Mononuclear cell (primary cell): ENCODE measurements around the gene SPNS2. TPM values are rescaled to one million over a fixed set of nuclear protein-coding genes. Genes with fewer than 3 reads are reported as not detected.
"Not testable (repeated sequence)": the region's sequence is repeated elsewhere in the genome, so short reads cannot be mapped to it uniquely, and the experiment has no call there.

Experiments
- H3K27me3 ChIP-seq: 2 replicates; pipeline ENCODE4 v1.6.0; 2011; ENCODE audit warnings: low read length, control low read depth; ENCODE audit not compliant: insufficient read depth
- H3K4me1 ChIP-seq: 2 replicates; pipeline ENCODE4 v1.5.1; 2011; ENCODE audit warnings: mild to moderate bottlenecking, low read length, control low read depth; ENCODE audit not compliant: insufficient read depth
- H3K4me3 ChIP-seq: 2 replicates; pipeline ENCODE4 v1.5.1; 2011; ENCODE audit warnings: mild to moderate bottlenecking, low read length, moderate library complexity
- H3K9me3 ChIP-seq: 2 replicates; pipeline ENCODE4 v1.5.1; 2011; ENCODE audit warnings: low read depth, mild to moderate bottlenecking, control low read depth, low read length
- total RNA-seq: library from RNA; depleted of rRNA; stranded (reverse); fragments of >200 nt; gene quantifications from one replicate; pipeline ENCODE4 v1.2.3, GENCODE V29; 2012

Gene SPNS2
- total RNA-seq, 1 donor, result 0.10 TPM

DNA sequence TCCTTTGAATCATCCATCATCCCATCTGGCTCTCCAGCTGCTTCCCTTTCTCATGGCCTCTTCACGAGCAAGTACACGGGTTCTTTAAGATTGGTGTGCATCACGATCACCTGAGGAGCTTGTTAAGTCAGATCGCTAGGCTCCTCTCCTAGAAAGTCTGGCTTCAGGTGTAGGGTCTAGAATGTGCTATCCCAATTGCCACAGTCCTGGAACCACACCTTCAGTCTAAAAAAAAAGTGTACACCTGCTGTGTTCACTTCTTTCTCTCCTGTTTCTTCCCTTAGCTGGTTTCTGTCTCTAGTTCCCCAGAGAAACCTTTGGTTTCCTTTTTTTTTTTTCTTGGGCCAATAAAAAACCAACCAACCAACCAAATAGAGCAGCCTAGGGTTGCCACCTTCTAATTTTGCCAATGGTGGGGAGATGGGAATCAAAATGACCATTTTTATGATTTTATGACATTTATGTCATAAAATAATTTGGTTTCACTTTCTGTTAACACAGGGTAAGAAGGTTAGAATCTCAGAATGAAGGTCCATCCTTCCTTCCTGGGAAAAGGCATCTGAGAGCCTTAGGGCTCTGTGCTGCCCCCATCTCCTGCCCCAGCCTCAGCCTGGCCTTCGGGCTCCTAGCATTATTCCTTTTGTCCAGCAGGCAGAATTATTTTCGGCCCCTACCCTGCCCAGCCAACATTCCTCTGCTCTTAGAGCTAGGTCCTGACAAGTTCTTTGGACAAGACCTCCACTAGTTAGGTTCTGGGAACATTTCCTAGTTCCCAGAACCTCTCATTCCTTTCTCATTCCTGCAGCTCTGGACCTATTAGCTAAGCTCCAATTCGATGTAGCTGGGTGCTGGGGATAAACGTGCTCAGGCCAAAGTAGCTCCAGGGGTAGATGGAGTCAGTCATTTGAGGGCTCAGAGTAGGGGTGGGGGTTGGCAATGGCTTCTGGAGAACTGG, 63.6 kb downstream of the SPNS2 start:
- Histone ChIP-seq H3K9me3 (no peaks in the 10 kb centered on the region), H3K4me1 (peaks cover 14% of the 10 kb centered on the region), H3K4me3 (no peak overlapping the region), H3K27me3 (no peaks in the 10 kb centered on the region)

DNA sequence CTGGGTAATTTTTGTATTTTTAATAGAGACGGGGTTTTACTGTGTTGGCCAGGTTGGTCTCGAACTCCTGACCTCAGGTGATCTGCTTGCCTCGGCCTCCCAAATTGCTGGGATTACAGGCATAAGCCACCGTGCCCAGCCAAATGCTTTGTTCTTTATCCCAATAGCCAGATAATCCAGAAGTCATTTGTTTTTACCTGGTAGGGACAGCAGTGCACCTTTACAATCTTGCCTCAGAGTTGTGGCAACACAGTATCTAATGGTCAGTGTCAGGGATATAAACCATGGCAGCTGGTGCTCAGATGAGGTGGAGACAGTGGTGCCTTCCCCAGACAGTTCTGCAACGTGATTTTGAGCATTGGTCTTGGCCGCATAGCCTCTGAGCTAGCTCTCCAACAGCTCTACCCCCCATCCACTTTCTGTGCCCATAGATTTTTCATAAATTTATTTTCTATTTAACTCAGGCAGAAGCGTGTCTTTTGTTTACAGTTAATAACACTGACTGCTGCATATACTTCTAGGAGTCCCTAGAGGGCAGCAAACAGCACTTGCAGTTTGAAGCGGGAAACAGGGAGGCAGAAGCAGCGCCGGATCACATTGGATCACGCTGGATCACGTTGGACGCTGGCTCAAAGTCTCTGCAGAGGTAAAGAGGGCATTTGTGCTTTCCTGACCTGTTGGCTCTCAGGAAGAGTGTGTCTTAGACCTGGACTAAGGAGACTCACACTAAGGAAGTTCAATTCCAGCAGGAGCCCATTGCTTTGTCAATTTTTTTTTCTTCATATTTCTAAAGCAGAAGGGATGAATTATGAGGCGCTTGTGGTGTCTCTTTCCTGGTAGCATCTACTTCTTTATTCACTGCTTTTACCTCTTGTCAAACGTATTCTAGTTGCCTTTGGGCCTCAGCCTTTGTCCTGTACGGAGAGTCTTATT, 66.8 kb downstream of the SPNS2 start:
- H3K4me3 ChIP-seq, result no peak overlapping the region
- no peaks in the 10 kb centered on the region for H3K9me3 ChIP-seq
- peaks cover 14% of the 10 kb centered on the region for H3K4me1 ChIP-seq
- no peaks in the 10 kb centered on the region for H3K27me3 ChIP-seq

DNA sequence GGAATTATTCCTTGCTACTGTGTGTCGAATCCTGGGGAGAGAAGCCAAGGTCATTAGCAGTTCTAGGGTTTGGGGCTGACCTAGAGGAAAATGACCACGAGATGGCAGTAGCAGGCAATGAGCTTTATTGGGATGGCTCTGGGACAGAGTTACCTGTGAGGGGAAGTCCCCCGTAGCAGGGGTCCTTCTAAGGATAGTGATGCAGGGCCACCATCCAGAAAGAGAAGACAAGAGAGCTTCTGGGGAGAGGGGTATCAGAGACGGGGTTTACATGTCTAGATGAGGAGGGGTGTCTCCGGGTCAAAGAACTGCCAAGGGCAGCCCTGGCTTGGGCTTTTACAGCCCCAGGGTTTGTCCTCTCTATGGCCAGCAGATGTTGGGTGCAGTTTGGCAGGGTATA, 68.1 kb downstream of the SPNS2 start:
- H3K9me3 ChIP-seq, result no peaks in the 10 kb centered on the region

DNA sequence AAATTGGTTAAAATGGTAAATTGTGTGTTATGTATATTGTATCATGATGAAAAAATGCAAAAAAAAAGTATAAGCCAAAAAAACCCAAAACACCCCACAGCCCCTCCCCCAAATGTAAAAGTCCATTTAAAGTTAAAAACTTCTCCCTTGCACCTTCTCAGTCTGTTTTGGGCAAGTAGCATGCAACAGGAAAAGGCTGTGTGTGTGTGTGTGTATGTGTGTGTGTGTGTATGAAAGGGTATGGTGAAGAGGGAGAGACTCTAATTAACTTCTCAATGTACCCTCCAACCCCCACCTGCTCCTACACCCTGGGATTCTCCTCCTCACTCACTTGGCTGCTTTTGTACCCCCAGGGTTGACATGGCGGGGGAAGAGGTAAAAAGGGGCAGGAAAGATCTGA, 70.9 kb downstream of the SPNS2 start:
- no peak overlapping the region for H3K4me3 ChIP-seq
- no peaks in the 10 kb centered on the region for H3K27me3 ChIP-seq
- peaks cover 6% of the 10 kb centered on the region for H3K4me1 ChIP-seq
- no peaks in the 10 kb centered on the region for H3K9me3 ChIP-seq

More for the DNA sequence above, 68.1 kb downstream of the SPNS2 start:
- no peaks in the 10 kb centered on the region for H3K27me3 ChIP-seq
- H3K4me3 ChIP-seq, result no peak overlapping the region
- H3K4me1 ChIP-seq, result peaks cover 14% of the 10 kb centered on the region

DNA sequence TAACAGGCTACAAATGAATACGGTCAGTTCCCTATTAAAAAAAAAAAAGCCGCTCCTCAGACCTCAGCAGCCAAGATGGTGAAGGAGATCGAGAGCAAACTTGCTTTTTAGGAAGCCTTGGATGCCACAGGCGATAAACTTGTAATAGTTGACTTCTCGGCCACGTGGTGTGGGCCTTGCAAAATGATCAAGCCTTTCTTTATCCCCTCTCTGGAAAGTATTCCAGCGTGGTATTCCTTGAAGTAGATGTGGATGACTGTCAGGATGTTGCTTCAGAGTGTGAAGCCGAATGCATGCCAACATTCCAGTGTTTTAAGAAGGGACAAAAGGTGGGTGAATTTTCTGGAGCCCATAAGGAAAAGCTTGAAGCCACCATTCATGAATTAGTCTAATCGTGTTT, 73.5 kb downstream of the SPNS2 start:
- Histone ChIP-seq H3K27me3 (no peaks in the 10 kb centered on the region), H3K4me3 (no peak overlapping the region), H3K4me1 (no peaks in the 10 kb centered on the region), H3K9me3 (no peaks in the 10 kb centered on the region)

- no peaks in the 10 kb centered on the region for H3K4me1 ChIP-seq
- no peak overlapping the region for H3K4me3 ChIP-seq
- no peaks in the 10 kb centered on the region for H3K27me3 ChIP-seq
- H3K9me3 ChIP-seq, result no peaks in the 10 kb centered on the region
Measured at GRCh38 chr17:4573115-4573514, 74.4 kb downstream of the SPNS2 start.

- Histone ChIP-seq H3K4me3 (no peak overlapping the region), H3K27me3 (no peaks in the 10 kb centered on the region), H3K9me3 (no peaks in the 10 kb centered on the region), H3K4me1 (no peaks in the 10 kb centered on the region)
Measured at GRCh38 chr17:4573669-4574068, 75.0 kb downstream of the SPNS2 start.

DNA sequence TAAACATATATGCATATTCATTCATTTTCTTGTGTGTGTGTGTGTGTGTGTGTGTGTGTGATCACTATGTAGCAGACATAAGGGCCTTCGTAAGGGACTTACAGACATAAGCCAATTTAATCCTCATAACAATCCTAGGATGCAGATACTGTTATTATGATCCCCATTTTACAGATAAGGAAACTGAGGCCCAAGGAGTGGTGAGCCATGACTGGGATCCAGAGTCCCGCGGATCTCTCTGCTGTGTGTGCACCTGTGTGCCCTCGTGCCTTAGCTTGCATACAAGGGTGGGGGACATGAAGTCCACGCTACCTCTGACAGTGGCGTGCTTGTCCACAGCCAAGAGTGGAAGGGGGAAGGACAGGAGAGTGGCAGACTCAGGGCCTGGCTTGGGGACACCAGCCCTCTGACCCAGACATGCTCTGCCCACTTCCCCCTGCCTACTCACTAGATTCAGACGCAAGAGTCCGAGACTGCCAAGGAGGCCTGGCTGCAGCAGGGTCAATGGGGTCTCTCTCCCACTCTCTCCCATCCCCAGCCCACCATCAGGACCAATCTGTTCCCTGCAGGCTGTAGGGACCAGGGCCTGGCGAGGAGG, 75.9 kb downstream of the SPNS2 start:
- Histone ChIP-seq H3K4me3 (no peak overlapping the region), H3K9me3 (no peaks in the 10 kb centered on the region), H3K27me3 (no peaks in the 10 kb centered on the region), H3K4me1 (no peaks in the 10 kb centered on the region)

DNA sequence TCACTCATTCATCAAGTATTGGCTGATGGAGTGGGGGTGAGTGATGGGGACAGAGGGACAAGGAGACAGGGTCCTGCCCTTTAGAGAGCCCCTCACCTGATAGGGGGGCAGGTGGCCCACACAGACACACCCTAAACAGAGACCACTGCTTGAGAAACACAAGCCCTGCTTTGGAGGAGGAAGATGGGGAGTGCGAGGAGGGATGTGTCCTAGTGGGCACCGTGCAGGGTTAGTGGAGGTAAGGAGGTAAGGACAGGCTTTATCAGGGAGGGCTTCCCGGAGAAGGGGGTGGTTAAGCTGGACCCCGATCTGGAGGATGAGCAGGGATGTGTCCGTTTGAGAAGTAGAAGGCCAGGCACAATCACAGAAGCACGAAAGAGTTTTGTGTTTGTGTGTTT, 77.5 kb downstream of the SPNS2 start:
- Histone ChIP-seq H3K4me3 (no peak overlapping the region), H3K9me3 (no peaks in the 10 kb centered on the region), H3K4me1 (no peaks in the 10 kb centered on the region), H3K27me3 (no peaks in the 10 kb centered on the region)

GRCh38 chr17:4576729-4577322, 78.1 kb downstream of the SPNS2 start:
- H3K27me3 ChIP-seq, result no peaks in the 10 kb centered on the region
- no peaks in the 10 kb centered on the region for H3K4me1 ChIP-seq
- H3K4me3 ChIP-seq, result no peak overlapping the region
- no peaks in the 10 kb centered on the region for H3K9me3 ChIP-seq

DNA sequence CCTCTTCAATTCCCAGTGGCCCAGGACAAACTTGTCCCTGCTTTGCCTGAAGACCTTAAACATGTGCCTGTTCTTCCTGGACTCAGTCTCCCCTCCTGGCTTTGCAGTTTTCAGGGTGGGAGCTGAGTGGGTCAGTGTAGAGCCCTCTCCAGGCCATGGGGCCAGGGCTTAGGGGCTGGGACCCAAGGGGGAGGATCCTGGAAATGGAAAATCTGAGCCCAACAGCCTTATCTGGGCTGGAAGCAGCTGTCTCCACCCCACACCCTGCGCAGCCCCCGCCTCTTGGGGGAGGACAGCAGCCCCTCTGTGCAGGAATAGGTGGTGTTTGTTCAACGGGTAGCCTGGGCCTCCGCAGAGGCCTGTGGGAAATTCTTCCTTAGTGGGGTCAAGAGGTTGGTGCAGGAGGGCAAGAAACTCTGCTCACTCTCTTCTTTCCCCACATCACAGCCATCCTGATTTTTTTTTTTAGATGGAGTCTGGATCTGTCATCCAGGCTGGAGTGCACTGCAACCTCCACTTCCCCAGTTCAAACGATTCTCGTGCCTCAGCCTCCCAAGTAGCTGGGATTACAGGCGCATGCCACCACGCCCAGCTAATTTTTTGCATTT, 78.8 kb downstream of the SPNS2 start:
- H3K4me1 ChIP-seq, result no peaks in the 10 kb centered on the region
- H3K27me3 ChIP-seq, result no peaks in the 10 kb centered on the region
- H3K9me3 ChIP-seq, result no peaks in the 10 kb centered on the region
- H3K4me3 ChIP-seq, result no peak overlapping the region

GRCh38 chr17:4578349-4578748, 79.7 kb downstream of the SPNS2 start:
- not testable (repeated sequence) for H3K27me3 ChIP-seq, H3K4me1 ChIP-seq, H3K9me3 ChIP-seq, H3K4me3 ChIP-seq

GRCh38 chr17:4579678-4580077, 81.0 kb downstream of the SPNS2 start:
- Histone ChIP-seq H3K27me3 (peaks cover 13% of the 10 kb centered on the region), H3K4me1 (no peaks in the 10 kb centered on the region), H3K9me3 (no peaks in the 10 kb centered on the region), H3K4me3 (no peak overlapping the region)

- H3K27me3 ChIP-seq, result peaks cover 18% of the 10 kb centered on the region
- no peaks in the 10 kb centered on the region for H3K4me1 ChIP-seq
- H3K4me3 ChIP-seq, result no peak overlapping the region
Measured at GRCh38 chr17:4580291-4580690, 81.6 kb downstream of the SPNS2 start.

More at GRCh38 chr17:4580291-4580690, 81.6 kb downstream of the SPNS2 start:
- no peaks in the 10 kb centered on the region for H3K9me3 ChIP-seq
